ENCODE measurements around the gene GREB1.

The GREB1 gene

GRCh38 chr2:11559786-11560155 is 25.9 kb downstream of the GREB1 start:
- no peak for DNase-seq

GRCh38 chr2:11560806-11561205 is 27.0 kb downstream of the GREB1 start:
- no peak for DNase-seq

- DNase-seq: no peak
Measured at GRCh38 chr2:11562011-11562410, 28.2 kb downstream of the GREB1 start.

- DNase-seq: no peak
Measured at GRCh38 chr2:11562476-11562875, 28.6 kb downstream of the GREB1 start.

GRCh38 chr2:11563784-11564666 is 30.2 kb downstream of the GREB1 start:
- DNase-seq: no peak

GRCh38 chr2:11564816-11565567 is 31.1 kb downstream of the GREB1 start:
- no peak for DNase-seq

- no peak for DNase-seq
Measured at GRCh38 chr2:11566383-11566782, 32.5 kb downstream of the GREB1 start.

- DNase-seq: no peak
Measured at GRCh38 chr2:11567631-11568031, 33.8 kb downstream of the GREB1 start.

GRCh38 chr2:11568436-11568835 is 34.6 kb downstream of the GREB1 start:
- no peak for DNase-seq

GRCh38 chr2:11569636-11570035 is 35.8 kb downstream of the GREB1 start:
- DNase-seq: no peak

- DNase-seq: no peak
Measured at GRCh38 chr2:11571170-11571569, 37.3 kb downstream of the GREB1 start.

GRCh38 chr2:11572996-11573395 is 39.2 kb downstream of the GREB1 start:
- DNase-seq: no peak

- DNase-seq: no peak
Measured at GRCh38 chr2:11573418-11574175, 39.8 kb downstream of the GREB1 start.

- no peak for DNase-seq
Measured at GRCh38 chr2:11574176-11575046, 40.6 kb downstream of the GREB1 start.

- DNase-seq: no peak
Measured at GRCh38 chr2:11576398-11576797, 42.6 kb downstream of the GREB1 start.

GRCh38 chr2:11577101-11577883 is 43.4 kb downstream of the GREB1 start:
- DNase-seq: no peak

- DNase-seq: no peak
Measured at GRCh38 chr2:11578081-11578948, 44.5 kb downstream of the GREB1 start.

GRCh38 chr2:11578986-11579774 is 45.3 kb downstream of the GREB1 start:
- DNase-seq: no peak

- DNase-seq: no peak
Measured at GRCh38 chr2:11579867-11580659, 46.2 kb downstream of the GREB1 start.
